Liver (tissue), 3 donors: ENCODE data around the gene CCDC192.

Experiments used
- CTCF ChIP-seq: fragments of 150-350 bp; IDR thresholded peaks from 2 replicates; pipeline ENCODE4 v1.5.1; 2017; ENCODE audit warnings: improper control_type of control experiment, low read depth, low read length; ENCODE audit not compliant: missing input control
- FOXA1 ChIP-seq: IDR thresholded peaks from 2 replicates; pipeline ENCODE4 v1.6.1; 2016; ENCODE audit warnings: antibody characterized with exemption
- FOXA2 ChIP-seq: IDR thresholded peaks from 2 replicates; pipeline ENCODE4 v1.6.1; 2016; ENCODE audit warnings: antibody characterized with exemption
- GABPA ChIP-seq, 2 donors: IDR thresholded peaks in 1 of 2; conservative IDR thresholded peaks in 1 of 2; 2 replicates each; pipeline ENCODE4 v1.6.1; 2016; ENCODE audit warnings: antibody characterized with exemption in 2 of 2, mild to moderate bottlenecking in 1 of 2, moderate library complexity in 1 of 2
- HNF4A ChIP-seq, 2 donors: conservative IDR thresholded peaks; 2 replicates each; pipeline ENCODE4 v1.6.1; 2016; ENCODE audit warnings: antibody characterized with exemption in 2 of 2, mild to moderate bottlenecking in 2 of 2
- JUND ChIP-seq, 2 donors: IDR thresholded peaks; 2 replicates each; pipeline ENCODE4 v1.6.1; 2016; ENCODE audit warnings: antibody characterized with exemption in 2 of 2
- MAX ChIP-seq: IDR thresholded peaks from 2 replicates; pipeline ENCODE4 v1.6.1; 2016; ENCODE audit warnings: antibody characterized with exemption
- RAD21 ChIP-seq, 2 donors: IDR thresholded peaks; 2 replicates each; pipeline ENCODE4 v1.6.1; 2016; ENCODE audit warnings: antibody characterized with exemption in 2 of 2, mild to moderate bottlenecking in 2 of 2
- REST ChIP-seq: IDR thresholded peaks from 2 replicates; pipeline ENCODE4 v1.6.1; 2016; ENCODE audit warnings: antibody characterized with exemption, mild to moderate bottlenecking
- SP1 ChIP-seq: IDR thresholded peaks from 2 replicates; pipeline ENCODE4 v1.6.1; 2018; ENCODE audit warnings: antibody characterized with exemption, mild to moderate bottlenecking
- YY1 ChIP-seq: IDR thresholded peaks from 2 replicates; pipeline ENCODE4 v1.6.1; 2016; ENCODE audit warnings: antibody characterized with exemption, mild to moderate bottlenecking
- TF ChIP-seq, protein P1 (sequence below): IDR thresholded peaks from 2 replicates; pipeline ENCODE4 v1.6.1; 2016; ENCODE audit warnings: antibody characterized with exemption
- TF ChIP-seq, protein P2 (sequence below): IDR thresholded peaks from 2 replicates; pipeline ENCODE4 v1.6.1; 2016; ENCODE audit warnings: antibody characterized with exemption
- donor health status: healthy.
- donor health status: healthy.

DNA sequence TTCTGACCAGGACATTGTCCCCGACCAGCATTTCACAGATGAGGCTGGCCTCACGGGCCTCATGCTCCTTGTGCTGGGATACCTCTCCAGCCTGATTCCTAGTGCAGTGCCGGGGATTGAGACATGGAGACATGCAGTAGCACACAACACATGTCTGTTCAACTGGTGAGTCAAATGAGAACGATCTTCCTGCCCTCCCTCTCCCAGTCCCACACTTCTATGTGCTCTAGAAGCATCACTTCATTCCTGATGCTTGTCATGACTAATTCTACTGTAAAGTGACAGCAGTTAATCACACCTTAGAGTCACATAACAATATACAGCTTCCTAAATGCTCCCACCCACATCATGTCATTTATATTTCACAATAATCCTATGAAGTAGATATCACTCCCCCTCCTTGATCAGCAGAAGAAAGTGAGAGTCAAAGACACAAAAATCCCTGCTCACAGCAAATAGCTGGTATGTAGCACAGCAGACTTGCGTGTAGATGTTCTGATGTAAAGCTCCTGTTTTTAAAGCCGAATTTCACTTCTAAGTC, 101.8 kb downstream of the CCDC192 start:
- TF ChIP-seq, protein P1, sequence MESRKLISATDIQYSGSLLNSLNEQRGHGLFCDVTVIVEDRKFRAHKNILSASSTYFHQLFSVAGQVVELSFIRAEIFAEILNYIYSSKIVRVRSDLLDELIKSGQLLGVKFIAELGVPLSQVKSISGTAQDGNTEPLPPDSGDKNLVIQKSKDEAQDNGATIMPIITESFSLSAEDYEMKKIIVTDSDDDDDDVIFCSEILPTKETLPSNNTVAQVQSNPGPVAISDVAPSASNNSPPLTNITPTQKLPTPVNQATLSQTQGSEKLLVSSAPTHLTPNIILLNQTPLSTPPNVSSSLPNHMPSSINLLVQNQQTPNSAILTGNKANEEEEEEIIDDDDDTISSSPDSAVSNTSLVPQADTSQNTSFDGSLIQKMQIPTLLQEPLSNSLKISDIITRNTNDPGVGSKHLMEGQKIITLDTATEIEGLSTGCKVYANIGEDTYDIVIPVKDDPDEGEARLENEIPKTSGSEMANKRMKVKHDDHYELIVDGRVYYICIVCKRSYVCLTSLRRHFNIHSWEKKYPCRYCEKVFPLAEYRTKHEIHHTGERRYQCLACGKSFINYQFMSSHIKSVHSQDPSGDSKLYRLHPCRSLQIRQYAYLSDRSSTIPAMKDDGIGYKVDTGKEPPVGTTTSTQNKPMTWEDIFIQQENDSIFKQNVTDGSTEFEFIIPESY, result no peak
- no peak for TF ChIP-seq FOXA1
- no peak for TF ChIP-seq CTCF
- no peak for TF ChIP-seq JUND (IDR thresholded peaks at IDR 0.05)
- TF ChIP-seq RAD21 (IDR thresholded peaks at IDR 0.05), result no peak
- TF ChIP-seq FOXA2, result no peak
- TF ChIP-seq HNF4A (conservative IDR thresholded peaks at IDR 0.05), result no peak
- no peak for TF ChIP-seq REST
- TF ChIP-seq SP1, result no peak
- TF ChIP-seq MAX, result no peak
- TF ChIP-seq YY1, result no peak
- TF ChIP-seq, protein P2, sequence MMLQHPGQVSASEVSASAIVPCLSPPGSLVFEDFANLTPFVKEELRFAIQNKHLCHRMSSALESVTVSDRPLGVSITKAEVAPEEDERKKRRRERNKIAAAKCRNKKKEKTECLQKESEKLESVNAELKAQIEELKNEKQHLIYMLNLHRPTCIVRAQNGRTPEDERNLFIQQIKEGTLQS, result no peak
- no peak for TF ChIP-seq GABPA (IDR thresholded peaks at IDR 0.05 in 1 of 2, conservative IDR thresholded peaks at IDR 0.05 in 1 of 2)
